Neuronal stem cell (in vitro differentiated cells): ENCODE results near the gene UPF2.

Experiments used
- DNase-seq: peaks from one replicate; pipeline ENCODE4 v3.0.0-alpha.2; 2013; ENCODE audit warnings: low spot score
- H2AFZ ChIP-seq: one replicate; pipeline ENCODE4 v1.6.1; 2013; ENCODE audit warnings: mild to moderate bottlenecking, low read length, inconsistent platforms
- H2AK5ac ChIP-seq: 2 replicates; pipeline ENCODE4 v1.6.1; 2013; ENCODE audit warnings: low read depth, mild to moderate bottlenecking, inconsistent platforms, low read length, moderate library complexity, mixed read lengths
- H2BK120ac ChIP-seq: 2 replicates; pipeline ENCODE4 v1.6.1; 2013; ENCODE audit warnings: low read depth, mild to moderate bottlenecking, inconsistent platforms, low read length, moderate library complexity, mixed read lengths
- H2BK12ac ChIP-seq: one replicate; pipeline ENCODE4 v1.6.1; 2013; ENCODE audit warnings: low read length, inconsistent platforms
- H2BK15ac ChIP-seq: 2 replicates; pipeline ENCODE4 v1.6.1; 2013; ENCODE audit warnings: mild to moderate bottlenecking, low read length, inconsistent platforms, mixed read lengths
- H2BK5ac ChIP-seq: one replicate; pipeline ENCODE4 v1.6.1; 2013; ENCODE audit warnings: inconsistent platforms, mild to moderate bottlenecking, low read length, moderate library complexity
- H3K14ac ChIP-seq: one replicate; pipeline ENCODE4 v1.6.1; 2013; ENCODE audit warnings: low read length, inconsistent platforms
- H3K18ac ChIP-seq: 2 replicates; pipeline ENCODE4 v1.6.1; 2013; ENCODE audit warnings: low read length, inconsistent platforms
- H3K23ac ChIP-seq: 2 replicates; pipeline ENCODE4 v1.6.1; 2013; ENCODE audit warnings: low read depth, mild to moderate bottlenecking, mixed read lengths, low read length, inconsistent platforms; ENCODE audit not compliant: poor library complexity
- H3K27ac ChIP-seq: replicated peaks from 3 replicates; pipeline ENCODE4 v1.5.1; 2013; ENCODE audit warnings: low read length, inconsistent platforms
- H3K27me3 ChIP-seq, 3 experiments: 2 replicates each; pipeline ENCODE4 v1.6.1; 2013; ENCODE audit warnings: low read length in 3 of 3, mild to moderate bottlenecking in 2 of 3, inconsistent platforms in 1 of 3, low read depth in 1 of 3, mixed read lengths in 1 of 3, moderate library complexity in 1 of 3; ENCODE audit not compliant: control insufficient read depth in 3 of 3, insufficient read depth in 3 of 3
- H3K36me3 ChIP-seq, 2 donors: replicated peaks in 1 of 2; 2 replicates each; pipeline ENCODE4 v1.6.1; 2013; ENCODE audit warnings: low read length in 2 of 2; ENCODE audit not compliant: control insufficient read depth in 2 of 2, insufficient read depth in 2 of 2
- H3K4ac ChIP-seq: 2 replicates; pipeline ENCODE4 v1.6.1; 2013; ENCODE audit warnings: inconsistent platforms, mild to moderate bottlenecking, low read length, moderate library complexity
- H3K4me1 ChIP-seq, 2 donors: 1 replicate in 1 of 2; 2 replicates in 1 of 2; pipeline ENCODE4 v1.6.1; 2013; ENCODE audit warnings: low read length in 2 of 2, low read depth in 1 of 2; ENCODE audit not compliant: control insufficient read depth in 2 of 2, insufficient read depth in 1 of 2
- H3K4me2 ChIP-seq: one replicate; pipeline ENCODE4 v1.6.1; 2013; ENCODE audit warnings: mild to moderate bottlenecking, low read length, inconsistent platforms; ENCODE audit not compliant: insufficient read depth, poor library complexity, severe bottlenecking
- H3K4me3 ChIP-seq, 2 donors: 2 replicates each; pipeline ENCODE4 v1.5.1; 2013; ENCODE audit warnings: low read length in 2 of 2, mild to moderate bottlenecking in 2 of 2, inconsistent platforms in 1 of 2, moderate library complexity in 1 of 2
- H3K79me1 ChIP-seq: one replicate; pipeline ENCODE4 v1.6.1; 2013; ENCODE audit warnings: low read depth, mild to moderate bottlenecking, inconsistent platforms, low read length, moderate library complexity
- H3K9ac ChIP-seq: one replicate; pipeline ENCODE4 v1.6.1; 2013; ENCODE audit warnings: mild to moderate bottlenecking, low read depth, low read length, inconsistent platforms; ENCODE audit not compliant: poor library complexity
- H3K9me3 ChIP-seq, 2 donors: replicated peaks in 1 of 2; 2 replicates each; pipeline versions ENCODE3 to v1.6.1; 2013; ENCODE audit warnings: low read length in 2 of 2, mild to moderate bottlenecking in 2 of 2, inconsistent platforms in 1 of 2, low read depth in 1 of 2, mixed read lengths in 1 of 2, moderate library complexity in 1 of 2; ENCODE audit not compliant: control insufficient read depth in 2 of 2, insufficient read depth in 1 of 2
- H4K8ac ChIP-seq: one replicate; pipeline ENCODE4 v1.6.1; 2013; ENCODE audit warnings: low read depth, mild to moderate bottlenecking, inconsistent platforms, low read length, moderate library complexity
- H4K91ac ChIP-seq: one replicate; pipeline ENCODE4 v1.6.1; 2013; ENCODE audit warnings: low read length, low read depth, mild to moderate bottlenecking, inconsistent platforms; ENCODE audit not compliant: poor library complexity
- WGBS, 2 donors: extraction: QIAGEN DNeasy Blood & Tissue Kit; methylation state at CpG; one replicate each; pipeline ENCODE4 v1.1.7; 2013; ENCODE audit warnings: missing lambda C conversion rate in 2 of 2, mixed read lengths in 1 of 2; ENCODE audit not compliant: insufficient read length in 2 of 2, insufficient replicate concordance in 1 of 2; ENCODE audit errors: extremely low coverage in 2 of 2; 5-methylcytosine and 5-hydroxymethylcytosine counted together

UPF2 gene

GRCh38 chr10:12081879-12082557 lies 39.4 kb upstream of the UPF2 start:
- Histone ChIP-seq H3K23ac (no peak overlapping the region), H3K18ac (no peak overlapping the region), H3K4me3 (no peak overlapping the region), H3K9me3 (no peaks in the 10 kb centered on the region), H3K4me1 (no peaks in the 10 kb centered on the region), H3K14ac (no peak overlapping the region), H2AFZ (no peak overlapping the region), H3K27me3 (no peaks in the 10 kb centered on the region), H3K4me2 (no peak overlapping the region), H3K9ac (no peak overlapping the region), H2BK120ac (no peak overlapping the region), H3K79me1 (peaks cover 2% of the 10 kb centered on the region), H4K91ac (no peak overlapping the region), H3K27ac (no peak overlapping the region), H2BK5ac (no peak overlapping the region), H3K36me3 (peaks cover 7 to 66% of the 10 kb centered on the region in 2 donors), H3K4ac (no peak overlapping the region), H2BK15ac (no peak overlapping the region), H4K8ac (no peak overlapping the region), H2BK12ac (no peak overlapping the region), H2AK5ac (no peak overlapping the region)
- no peak for DNase-seq
- WGBS, 2 donors = no CpG with 5 or more reads among the region's 6 CpGs

GRCh38 chr10:12081470-12081869 lies 38.9 kb upstream of the UPF2 start:
- Histone ChIP-seq H3K36me3 (peaks cover 7 to 61% of the 10 kb centered on the region in 2 donors), H3K14ac (no peak overlapping the region), H4K8ac (no peak overlapping the region), H4K91ac (no peak overlapping the region), H3K23ac (no peak overlapping the region), H3K79me1 (peaks cover 2% of the 10 kb centered on the region), H3K27ac (no peak overlapping the region), H3K27me3 (no peaks in the 10 kb centered on the region), H3K4me2 (no peak overlapping the region), H3K18ac (no peak overlapping the region), H3K4me1 (no peaks in the 10 kb centered on the region), H2AFZ (no peak overlapping the region), H2BK5ac (no peak overlapping the region), H3K9me3 (no peaks in the 10 kb centered on the region), H3K4ac (no peak overlapping the region), H2BK120ac (no peak overlapping the region), H3K4me3 (no peak overlapping the region), H3K9ac (no peak overlapping the region), H2BK15ac (no peak overlapping the region), H2BK12ac (no peak overlapping the region), H2AK5ac (no peak overlapping the region)
- DNase-seq = no peak
- WGBS, 2 donors = no CpG with 5 or more reads among the region's 8 CpGs

DNA sequence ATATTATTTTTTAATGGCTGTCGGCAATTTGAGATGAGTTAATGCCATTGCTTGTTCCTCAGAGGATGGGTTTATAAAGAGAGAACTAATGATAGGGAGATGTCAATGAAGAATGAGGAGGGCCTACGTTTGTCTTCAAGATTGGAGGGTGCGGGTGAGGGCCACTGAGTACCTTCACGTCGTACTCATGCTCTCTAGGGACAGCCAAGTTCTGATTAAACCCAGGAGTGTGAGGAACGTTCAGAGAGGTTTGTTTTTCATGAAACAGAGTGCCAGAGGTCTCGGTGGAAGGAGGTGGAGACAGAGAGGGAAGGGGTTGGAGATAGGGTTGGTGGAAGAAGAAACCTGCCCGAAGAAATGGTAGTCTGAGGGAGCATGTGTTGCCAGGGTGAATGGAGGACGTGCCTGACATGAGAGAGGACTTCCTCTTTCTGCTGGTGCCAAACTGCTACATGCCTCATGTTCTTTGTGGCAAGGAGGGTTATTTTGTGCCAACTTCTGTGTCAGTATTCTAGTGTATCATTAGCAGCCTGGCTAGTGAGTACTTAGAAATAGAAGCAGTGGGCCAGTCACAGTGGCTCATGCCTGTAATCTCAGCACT lies 35.1 kb upstream of the UPF2 start:
- Histone ChIP-seq H2BK120ac (no peak overlapping the region), H2AK5ac (no peak overlapping the region)

DNA sequence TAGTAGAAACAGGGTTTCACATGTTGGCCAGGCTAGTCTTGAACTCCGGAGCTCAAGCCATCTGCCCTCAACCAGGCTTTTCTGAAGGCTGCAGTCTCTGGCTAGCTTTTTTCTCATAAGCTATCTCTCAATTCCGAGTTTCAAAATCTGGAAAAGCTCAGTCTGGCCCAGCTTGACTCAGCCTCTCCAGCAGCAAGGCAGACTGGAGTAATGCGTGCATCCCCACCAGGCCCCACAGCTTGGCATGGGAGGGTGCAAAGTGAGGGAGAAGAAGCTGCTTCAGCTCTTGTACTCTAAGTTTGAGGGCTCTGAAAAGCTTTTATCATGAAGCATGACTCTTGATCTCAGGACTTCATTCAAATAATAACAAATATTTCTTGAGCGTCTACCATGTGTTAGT lies 30.9 kb upstream of the UPF2 start:
- Histone ChIP-seq H3K27me3 (no peaks in the 10 kb centered on the region), H3K27ac (no peak overlapping the region), H3K36me3 (peaks cover 3 to 9% of the 10 kb centered on the region in 2 donors)

More for the DNA sequence above, 35.1 kb upstream of the UPF2 start:
- Histone ChIP-seq H2BK5ac (no peak overlapping the region), H4K8ac (no peak overlapping the region), H3K18ac (no peak overlapping the region), H2BK15ac (no peak overlapping the region), H3K36me3 (peaks cover 7 to 29% of the 10 kb centered on the region in 2 donors), H3K4ac (no peak overlapping the region), H3K14ac (no peak overlapping the region), H3K4me3 (no peak overlapping the region), H3K79me1 (peaks cover 2% of the 10 kb centered on the region), H3K9me3 (no peaks in the 10 kb centered on the region), H3K9ac (no peak overlapping the region), H3K27me3 (no peaks in the 10 kb centered on the region), H3K27ac (no peak overlapping the region), H3K23ac (no peak overlapping the region), H2AFZ (no peak overlapping the region), H3K4me1 (no peaks in the 10 kb centered on the region), H3K4me2 (no peak overlapping the region), H4K91ac (no peak overlapping the region), H2BK12ac (no peak overlapping the region)
- WGBS, 2 donors = no CpG with 5 or more reads among the region's 9 CpGs
- DNase-seq = no peak

More for the DNA sequence above, 30.9 kb upstream of the UPF2 start:
- Histone ChIP-seq H3K18ac (no peak overlapping the region), H3K4ac (no peak overlapping the region), H4K91ac (no peak overlapping the region), H2BK15ac (no peak overlapping the region), H3K9ac (no peak overlapping the region), H3K79me1 (peaks cover 4% of the 10 kb centered on the region), H3K4me3 (no peak overlapping the region), H3K4me2 (no peak overlapping the region), H3K4me1 (peaks cover 0 to 2% of the 10 kb centered on the region in 2 donors), H3K23ac (no peak overlapping the region), H2BK12ac (no peak overlapping the region), H2AFZ (no peak overlapping the region), H3K9me3 (no peaks in the 10 kb centered on the region), H2BK120ac (no peak overlapping the region), H3K14ac (no peak overlapping the region), H2AK5ac (no peak overlapping the region), H4K8ac (no peak overlapping the region), H2BK5ac (no peak overlapping the region)
- no peak for DNase-seq
- WGBS, 2 donors = no CpG with 5 or more reads among the region's 4 CpGs
